SK-N-SH (cell line): ENCODE results near the gene RHBDF2. TPM values are rescaled to one million over a fixed set of nuclear protein-coding genes. Genes with fewer than 3 reads are reported as not detected.
"Not testable (repeated sequence)": the region's sequence is repeated elsewhere in the genome, so short reads cannot be mapped to it uniquely, and the experiment has no call there.

Source experiments
- CTCF ChIA-PET: fragments of 300-600, 350-600 bp; formaldehyde crosslinking; extraction: SDS; loops from one replicate; lab custom pipeline; 2021; lab: Yijun Ruan, JAX
- POLR2A ChIA-PET: fragments of 350-600 bp; sonication (Branson Sonifier 250); formaldehyde crosslinking; extraction: SDS; loops from one replicate; lab custom pipeline; 2020; ENCODE audit warnings: antibody characterized with exemption, inconsistent platforms; lab: Yijun Ruan, JAX
- DNase-seq: peaks from one replicate; pipeline ENCODE4 v3.0.0; 2012
- H2AFZ ChIP-seq: fragments of 200-600 bp; sonication (generic); 2 replicates; pipeline ENCODE4 v1.8.1; 2016; ENCODE audit warnings: antibody characterized with exemption, mild to moderate bottlenecking, low read depth
- H3F3A ChIP-seq: fragments of 200-600 bp; sonication (generic); replicated peaks from 2 replicates; pipeline ENCODE3; 2016; ENCODE audit warnings: antibody characterized with exemption, mild to moderate bottlenecking; ENCODE audit not compliant: insufficient read depth
- H3K27ac ChIP-seq, 2 experiments: fragments of 200-500 bp in 1 of 2; fragments of 200-600 bp in 1 of 2; sonication (Bioruptor generic) in 1 of 2; sonication (generic), shearing (Covaris generic) in 1 of 2; 2 replicates each; pipeline versions ENCODE4 v1.5.1 to v1.6.1; 2014 to 2016; ENCODE audit warnings: low read depth in 2 of 2, inconsistent platforms in 1 of 2, low read length in 1 of 2, mild to moderate bottlenecking in 1 of 2, mixed read lengths in 1 of 2
- H3K27me3 ChIP-seq: fragments of 200-600 bp; sonication (generic), shearing (Covaris generic); 2 replicates; pipeline ENCODE4 v1.6.1; 2016; ENCODE audit warnings: mixed run types; ENCODE audit not compliant: insufficient read depth
- H3K36me3 ChIP-seq, 2 experiments: fragments of 200-500 bp in 1 of 2; fragments of 200-600 bp in 1 of 2; sonication (Bioruptor generic) in 1 of 2; sonication (generic) in 1 of 2; replicated peaks in 1 of 2; 2 replicates each; pipeline versions ENCODE3 to v1.5.1; 2014 to 2016; ENCODE audit warnings: low read length in 1 of 2, mild to moderate bottlenecking in 1 of 2; ENCODE audit not compliant: insufficient read depth in 2 of 2, control insufficient read depth in 1 of 2
- H3K4me1 ChIP-seq, 2 experiments: fragments of 200-500 bp in 1 of 2; fragments of 200-600 bp in 1 of 2; sonication (Bioruptor generic) in 1 of 2; sonication (generic), shearing (Covaris generic) in 1 of 2; 2 replicates each; pipeline versions ENCODE4 v1.5.1 to v1.6.1; 2014 to 2016; ENCODE audit warnings: low read depth in 1 of 2, low read length in 1 of 2, mixed run types in 1 of 2; ENCODE audit not compliant: insufficient read depth in 2 of 2, control insufficient read depth in 1 of 2
- H3K4me2 ChIP-seq: fragments of 200-600 bp; sonication (generic), shearing (Covaris generic); 2 replicates; pipeline ENCODE4 v1.6.1; 2017; ENCODE audit warnings: mixed run types
- H3K4me3 ChIP-seq, 2 experiments: fragments of 200-500 bp in 1 of 2; fragments of 200-600 bp in 1 of 2; sonication (Bioruptor generic) in 1 of 2; sonication (generic), shearing (Covaris generic) in 1 of 2; 2 replicates each; pipeline versions ENCODE4 v1.5.1 to v1.8.1; 2014 to 2016; ENCODE audit warnings: low read depth in 2 of 2, inconsistent platforms in 1 of 2, low read length in 1 of 2, mild to moderate bottlenecking in 1 of 2, mixed read lengths in 1 of 2, moderate library complexity in 1 of 2
- H3K79me2 ChIP-seq: fragments of 200-600 bp; sonication (generic); 2 replicates; pipeline ENCODE4 v1.8.1; 2017; ENCODE audit warnings: mild to moderate bottlenecking; ENCODE audit not compliant: insufficient read depth
- H3K9ac ChIP-seq: fragments of 200-600 bp; sonication (generic); 2 replicates; pipeline ENCODE4 v1.6.1; 2017; ENCODE audit warnings: mixed run types
- H3K9me2 ChIP-seq: fragments of 200-600 bp; sonication (generic); 2 replicates; pipeline ENCODE4 v1.6.1; 2017; ENCODE audit warnings: mixed run types
- H3K9me3 ChIP-seq: fragments of 200-600 bp; sonication (generic); 2 replicates; pipeline ENCODE4 v1.6.1; 2017; ENCODE audit warnings: mixed run types, mild to moderate bottlenecking, moderate library complexity
- H4K20me1 ChIP-seq: fragments of 200-600 bp; sonication (generic); 2 replicates; pipeline ENCODE4 v1.6.1; 2017; ENCODE audit warnings: mild to moderate bottlenecking, mixed run types; ENCODE audit not compliant: insufficient read depth
- CHD2 ChIP-seq: fragments of 150-350 bp; IDR thresholded peaks from 2 replicates; pipeline ENCODE4 v1.6.1; 2018; ENCODE audit warnings: low read length; ENCODE audit not compliant: partially characterized antibody
- FOXJ3 ChIP-seq: sonication (generic); formaldehyde crosslinking; IDR thresholded peaks from 2 replicates; pipeline ENCODE4 v1.5.1; 2020; ENCODE audit warnings: mild to moderate bottlenecking, missing genetic modification reagents
- GATA2 ChIP-seq: sonication (generic); formaldehyde crosslinking; IDR thresholded peaks from 2 replicates; pipeline ENCODE4 v1.5.0; 2020; ENCODE audit warnings: mild to moderate bottlenecking, missing genetic modification reagents
- MXI1 ChIP-seq: IDR thresholded peaks from 2 replicates; pipeline ENCODE4 v1.6.1; 2012; ENCODE audit warnings: mild to moderate bottlenecking, low read depth, low read length, improper control_type of control experiment
- NRF1 ChIP-seq: IDR thresholded peaks from 2 replicates; pipeline ENCODE4 v1.6.1; 2012; ENCODE audit warnings: low read depth, mild to moderate bottlenecking, low read length
- POLR2AphosphoS5 ChIP-seq: IDR thresholded peaks from 2 replicates; pipeline ENCODE4 v1.6.1; 2012; ENCODE audit warnings: low read depth, low read length
- RAD21 ChIP-seq: IDR thresholded peaks from 2 replicates; pipeline ENCODE4 v1.6.1; 2012; ENCODE audit warnings: mild to moderate bottlenecking, low read length
- RXRA ChIP-seq: IDR thresholded peaks from 2 replicates; pipeline ENCODE4 v1.4.0; 2012; ENCODE audit warnings: low read depth, mild to moderate bottlenecking, borderline replicate concordance
- SMC3 ChIP-seq: IDR thresholded peaks from 2 replicates; pipeline ENCODE4 v1.6.1; 2012; ENCODE audit warnings: low read depth, low read length, improper control_type of control experiment
- YY1 ChIP-seq: IDR thresholded peaks from 2 replicates; pipeline ENCODE4 v1.4.0; 2012; ENCODE audit warnings: low read depth, mild to moderate bottlenecking
- WGBS: methylation state at CpG from one replicate; pipeline ENCODE4 v1.1.6; 2017; ENCODE audit warnings: low lambda C conversion rate; 5-methylcytosine and 5-hydroxymethylcytosine counted together
- polyA plus RNA-seq, 3 experiments: library from polyadenylated mRNA; depleted of rRNA; stranded (reverse); fragments of >200 nt; gene quantifications; 2 replicates each; pipeline ENCODE4 v1.2.3, GENCODE V29; 2012
- TF ChIP-seq, protein P1 (sequence below): fragments of 200-600 bp; sonication (generic); IDR thresholded peaks from 2 replicates; pipeline ENCODE4 v1.6.1; 2017; ENCODE audit warnings: antibody characterized with exemption, mild to moderate bottlenecking, moderate library complexity

The RHBDF2 gene
- polyA plus RNA-seq, 1 of the 3 experiments (the other 2 are of a cell fraction): 16.1 TPM

GRCh38 chr17:76524598-76525512 lies 23.6 kb upstream of the RHBDF2 start:
- Histone ChIP-seq H4K20me1 (no peaks in the 10 kb centered on the region), H3K79me2 (no peaks in the 10 kb centered on the region), H3K9me3 (no peaks in the 10 kb centered on the region), H3K4me2 (no peak overlapping the region), H3F3A (peaks cover 19% of the 10 kb centered on the region), H3K4me1 (peaks cover 9 to 41% of the 10 kb centered on the region in 2 experiments; a peak in 3 of 4 replicates), H3K27me3 (peaks cover 12% of the 10 kb centered on the region; the same call in 1 of the 2 replicates), H3K9me2 (no peaks in the 10 kb centered on the region), H3K4me3 (no peak overlapping the region), H3K9ac (no peak overlapping the region), H3K36me3 (no peaks in the 10 kb centered on the region), H2AFZ (no peak overlapping the region), H3K27ac (peak overlapping the region in 1 of 2 experiments; percentile 25; a peak in 2 of 4 replicates)
- 81% methylated on average over 20 of the region's 25 CpGs for WGBS
- no peak for DNase-seq
- no peak for TF ChIP-seq YY1
- peak; percentile 20 for TF ChIP-seq CHD2
- POLR2A ChIA-PET: interaction anchor here (0.9 to 3.8 kb wide), 6 partner anchors 8 to 157 kb away, joined by 3 to 69 read pairs (median 4); partner anchors contain the start of gene PRCD
- CTCF ChIA-PET: interaction anchor here (1.0 to 22.2 kb wide), 17 partner anchors 15 to 1840 kb away, joined by 3 to 679 read pairs (median 16); partner anchors contain the start of genes CYGB, MXRA7, PRCD and RHBDF2

GRCh38 chr17:76523084-76524037 lies 22.1 kb upstream of the RHBDF2 start:
- Histone ChIP-seq H3K4me2 (peak overlapping the region; percentile 72), H2AFZ (peak overlapping the region; percentile 25; the same call in 1 of the 2 replicates), H3K9ac (no peak overlapping the region), H3K9me3 (no peaks in the 10 kb centered on the region), H4K20me1 (no peaks in the 10 kb centered on the region), H3K27ac (no peak overlapping the region), H3F3A (peaks cover 16% of the 10 kb centered on the region), H3K27me3 (peaks cover 17% of the 10 kb centered on the region; the same call in 1 of the 2 replicates), H3K4me3 (peak overlapping the region in 1 of 2 experiments; percentile 38; a peak in 1 of 4 replicates), H3K36me3 (no peaks in the 10 kb centered on the region), H3K79me2 (no peaks in the 10 kb centered on the region), H3K4me1 (peaks cover 0 to 26% of the 10 kb centered on the region in 2 experiments; a peak in 1 of 4 replicates), H3K9me2 (no peaks in the 10 kb centered on the region)
- DNase-seq: peak; percentile 95
- POLR2A ChIA-PET: interaction anchor here (1.0 to 3.8 kb wide), 9 partner anchors 13 to 158 kb away, joined by 3 to 69 read pairs (median 4); partner anchors contain the start of genes CYGB and PRCD
- WGBS: 32% methylated on average over 24 of the region's 35 CpGs
- TF ChIP-seq FOXJ3 (CRISPR knock-in tag) (peak; percentile 55; the same call in 1 of the 2 replicates), MXI1 (peak; percentile 41; the same call in 1 of the 2 replicates), POLR2AphosphoS5 (no peak), NRF1 (peak; percentile 41; the same call in 1 of the 2 replicates), RXRA (no peak), GATA2 (CRISPR knock-in tag) (no peak), SMC3 (peak; percentile 99), YY1 (no peak), RAD21 (peak; percentile 99)
- TF ChIP-seq, protein P1, sequence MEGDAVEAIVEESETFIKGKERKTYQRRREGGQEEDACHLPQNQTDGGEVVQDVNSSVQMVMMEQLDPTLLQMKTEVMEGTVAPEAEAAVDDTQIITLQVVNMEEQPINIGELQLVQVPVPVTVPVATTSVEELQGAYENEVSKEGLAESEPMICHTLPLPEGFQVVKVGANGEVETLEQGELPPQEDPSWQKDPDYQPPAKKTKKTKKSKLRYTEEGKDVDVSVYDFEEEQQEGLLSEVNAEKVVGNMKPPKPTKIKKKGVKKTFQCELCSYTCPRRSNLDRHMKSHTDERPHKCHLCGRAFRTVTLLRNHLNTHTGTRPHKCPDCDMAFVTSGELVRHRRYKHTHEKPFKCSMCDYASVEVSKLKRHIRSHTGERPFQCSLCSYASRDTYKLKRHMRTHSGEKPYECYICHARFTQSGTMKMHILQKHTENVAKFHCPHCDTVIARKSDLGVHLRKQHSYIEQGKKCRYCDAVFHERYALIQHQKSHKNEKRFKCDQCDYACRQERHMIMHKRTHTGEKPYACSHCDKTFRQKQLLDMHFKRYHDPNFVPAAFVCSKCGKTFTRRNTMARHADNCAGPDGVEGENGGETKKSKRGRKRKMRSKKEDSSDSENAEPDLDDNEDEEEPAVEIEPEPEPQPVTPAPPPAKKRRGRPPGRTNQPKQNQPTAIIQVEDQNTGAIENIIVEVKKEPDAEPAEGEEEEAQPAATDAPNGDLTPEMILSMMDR: peak; percentile 100
- CTCF ChIA-PET: interaction anchor here (0.6 to 22.2 kb wide), 83 partner anchors 8 to 545 kb away, joined by 3 to 679 read pairs (median 5); partner anchors contain the start of genes AANAT, CYGB, JMJD6 and METTL23

DNA sequence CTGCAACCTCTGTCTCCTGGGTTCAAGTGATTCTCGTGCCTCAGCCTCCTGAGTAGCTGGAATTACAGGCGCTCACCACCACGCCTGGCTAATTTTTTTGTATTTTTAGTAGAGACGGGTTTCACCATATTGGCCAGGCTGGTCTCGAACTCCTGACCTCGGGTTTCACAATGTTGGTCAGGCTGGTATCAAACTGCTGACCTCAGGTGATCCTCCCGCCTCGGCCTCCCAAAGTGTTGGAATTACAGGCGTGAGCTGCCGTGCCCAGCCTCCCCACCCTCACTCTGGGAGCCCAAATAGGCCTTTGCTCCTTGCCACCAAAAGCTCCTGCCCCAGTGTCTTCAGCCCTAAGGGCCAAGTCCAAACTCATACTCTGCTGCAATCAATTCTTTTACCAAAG lies 20.5 kb upstream of the RHBDF2 start:
- peaks cover 17% of the 10 kb centered on the region; the same call in 1 of the 2 replicates for H3K27me3 ChIP-seq
- H3K27ac ChIP-seq, H2AFZ ChIP-seq, H3K9ac ChIP-seq, DNase-seq, H3K4me3 ChIP-seq, H3K4me2 ChIP-seq, H3K9me3 ChIP-seq, H3K9me2 ChIP-seq, H3K79me2 ChIP-seq, H3K36me3 ChIP-seq, H4K20me1 ChIP-seq: not testable (repeated sequence)
- ChIA-PET CTCF (interaction anchor here (0.9 to 22.2 kb wide), 20 partner anchors 8 to 199 kb away, joined by 3 to 679 read pairs (median 13); partner anchors contain the start of genes AANAT, CYGB, PRCD and SPHK1), POLR2A (interaction anchor here (3.4 kb wide), 1 partner anchor 24 kb away, joined by 26 read pairs; no protein-coding TSS in a partner anchor)
- peaks cover 12% of the 10 kb centered on the region for H3F3A ChIP-seq
- whole genome bisulfite sequencing: 84% methylated on average over 10 of the region's 10 CpGs
- peaks cover 0 to 14% of the 10 kb centered on the region in 2 experiments; a peak in 1 of 4 replicates for H3K4me1 ChIP-seq
